Myocyte (in vitro differentiated cells): ENCODE results near the gene SCGN. TPM values are rescaled to one million over a fixed set of nuclear protein-coding genes. Genes with fewer than 3 reads are reported as not detected.
A peak's percentile ranks its signal among the peaks of the same experiment; 100 is the strongest.

Experiments used
- DNase-seq: peaks from one replicate; pipeline ENCODE4 v3.0.0-alpha.2; 2012; ENCODE audit warnings: low read depth
- polyA plus RNA-seq: library from polyadenylated mRNA; unstranded; fragments of >200 nt; gene quantifications from one replicate; pipeline ENCODE4 v1.2.1, GENCODE V29; 2012; ENCODE audit warnings: missing spikeins
- total RNA-seq: library from RNA; depleted of rRNA; stranded (reverse); fragments of >200 nt; gene quantifications from 2 replicates; pipeline ENCODE4 v1.2.3, GENCODE V29; 2014

The SCGN gene, protein sequence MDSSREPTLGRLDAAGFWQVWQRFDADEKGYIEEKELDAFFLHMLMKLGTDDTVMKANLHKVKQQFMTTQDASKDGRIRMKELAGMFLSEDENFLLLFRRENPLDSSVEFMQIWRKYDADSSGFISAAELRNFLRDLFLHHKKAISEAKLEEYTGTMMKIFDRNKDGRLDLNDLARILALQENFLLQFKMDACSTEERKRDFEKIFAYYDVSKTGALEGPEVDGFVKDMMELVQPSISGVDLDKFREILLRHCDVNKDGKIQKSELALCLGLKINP
- total RNA-seq = 0.08 TPM in 1 of 2 replicates, not detected in the other
- 0.05 TPM for polyA plus RNA-seq

DNA sequence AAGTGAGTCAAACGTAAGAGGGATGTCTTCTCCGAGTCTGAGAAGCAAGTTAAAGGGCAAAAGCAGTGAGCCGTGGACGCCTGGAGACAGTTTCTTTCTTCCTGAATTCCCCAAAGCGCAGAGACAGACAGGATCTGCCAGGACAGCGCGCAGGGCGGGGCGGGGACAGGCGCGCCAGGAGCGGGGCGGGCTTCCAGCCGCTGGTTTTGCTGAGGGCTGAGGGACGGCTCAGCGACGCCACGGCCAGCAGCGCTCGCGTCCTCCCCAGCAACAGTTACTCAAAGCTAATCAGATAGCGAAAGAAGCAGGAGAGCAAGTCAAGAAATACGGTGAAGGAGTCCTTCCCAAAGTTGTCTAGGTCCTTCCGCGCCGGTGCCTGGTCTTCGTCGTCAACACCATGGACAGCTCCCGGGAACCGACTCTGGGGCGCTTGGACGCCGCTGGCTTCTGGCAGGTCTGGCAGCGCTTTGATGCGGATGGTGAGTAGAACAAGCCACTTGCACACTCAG, at the start of gene SCGN:
Gene SCGN (plus strand): TSS at position 209 of the 509 bp plus-strand sequence. CDS start 189 bp downstream, at position 398.
- peak; percentile 65 for DNase-seq

DNA sequence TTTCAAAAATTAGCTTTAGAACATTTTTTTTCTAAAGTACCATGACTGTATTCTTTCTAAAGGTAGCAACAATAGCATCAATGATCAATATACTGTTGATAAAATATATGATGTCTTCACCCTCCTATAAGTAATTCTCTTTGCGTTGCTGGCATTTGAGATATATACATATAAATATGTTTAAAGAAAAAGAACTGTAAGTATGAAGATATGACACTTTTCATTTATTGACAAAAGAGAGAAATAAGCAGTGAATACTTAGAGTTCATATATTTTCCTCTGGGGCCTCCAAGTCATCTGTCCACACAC, 49.4 kb upstream of the SCGN start:
- no peak for DNase-seq

DNA sequence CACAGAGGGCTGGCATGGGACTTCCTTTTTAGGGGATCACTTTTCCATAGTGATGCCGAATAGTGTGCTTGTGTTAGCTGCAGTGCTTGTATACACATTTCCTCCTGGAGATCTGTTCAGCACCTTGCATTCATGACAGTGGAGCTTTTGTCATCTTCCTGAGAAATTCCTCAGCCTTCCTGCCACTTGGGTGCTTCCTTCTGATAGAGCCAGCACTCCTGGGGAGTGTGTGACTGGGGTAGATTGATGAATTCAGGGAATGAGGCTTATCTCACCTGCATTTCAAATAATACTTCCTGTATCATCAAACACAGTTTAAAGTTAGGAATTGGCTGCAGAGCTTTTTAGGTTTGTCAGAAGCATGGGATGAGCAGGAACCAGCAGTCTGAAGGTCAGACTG, 48.8 kb upstream of the SCGN start:
- no peak for DNase-seq

DNA sequence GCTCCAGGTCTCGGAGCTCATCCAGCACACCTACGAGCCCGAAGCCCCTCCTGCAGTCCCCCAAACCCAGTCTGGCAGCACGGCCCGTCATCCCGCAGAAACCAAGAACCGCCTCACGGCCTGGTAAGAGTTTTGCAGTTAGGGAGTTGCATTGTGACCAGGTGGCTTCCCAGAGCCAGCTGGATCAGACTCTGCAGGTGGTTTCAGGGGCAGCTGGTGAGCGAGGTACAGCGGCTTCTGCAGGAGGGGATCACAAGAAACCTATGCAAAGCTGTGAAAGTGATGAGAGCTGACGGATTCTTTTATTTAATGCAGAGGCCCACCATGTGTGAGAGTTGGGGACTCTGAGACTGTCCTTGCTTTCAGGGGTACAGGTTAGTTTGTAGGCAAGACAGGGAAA, 45.9 kb upstream of the SCGN start:
- DNase-seq = no peak

DNA sequence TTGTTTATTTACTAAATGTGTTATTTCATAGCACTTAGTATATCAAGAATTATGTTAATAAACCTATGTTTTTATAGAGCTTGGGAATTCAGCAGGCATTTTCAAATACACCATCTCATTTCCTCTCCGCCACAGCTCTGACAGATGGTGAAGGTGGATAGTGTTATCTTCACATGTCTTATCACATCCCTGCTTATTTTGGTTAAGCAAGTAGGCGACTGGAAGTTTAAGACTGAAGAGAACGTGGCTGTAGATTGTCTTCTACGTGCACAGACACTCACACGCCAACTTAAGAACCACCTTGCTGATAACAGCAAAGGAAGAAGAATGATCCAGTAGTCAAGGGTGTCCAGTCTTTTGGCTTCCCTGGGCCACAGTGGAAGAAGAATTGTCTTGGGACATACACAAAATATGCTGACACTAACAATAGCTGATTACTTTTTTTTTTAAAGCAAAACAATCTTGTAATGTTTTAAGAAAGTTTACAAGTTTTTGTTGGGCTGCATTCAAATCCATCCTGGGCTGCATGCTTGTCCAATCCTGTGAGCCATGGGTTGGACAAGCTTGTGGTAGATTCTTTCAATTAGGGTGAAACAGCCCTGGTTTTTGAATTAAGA, 43.3 kb upstream of the SCGN start:
- DNase-seq = no peak

DNA sequence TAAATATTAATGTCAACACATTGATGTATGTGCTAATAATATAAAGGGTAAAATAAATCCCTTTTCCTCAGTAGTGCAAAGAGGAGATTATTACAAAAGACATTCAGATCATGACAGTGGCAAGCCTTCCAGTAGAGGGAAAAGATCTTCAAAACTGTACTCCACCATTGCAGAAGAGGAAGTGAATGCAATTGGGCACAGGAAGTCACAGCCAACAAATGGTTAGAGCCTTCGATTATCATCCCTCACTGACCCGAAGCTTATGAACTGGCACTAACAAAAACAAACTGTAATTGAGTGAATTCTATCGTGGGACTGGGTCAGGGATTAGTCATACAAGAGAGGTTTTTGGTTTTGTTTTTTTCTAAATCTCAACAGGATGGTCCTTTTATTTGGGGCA, 39.3 kb upstream of the SCGN start:
- no peak for DNase-seq

DNA sequence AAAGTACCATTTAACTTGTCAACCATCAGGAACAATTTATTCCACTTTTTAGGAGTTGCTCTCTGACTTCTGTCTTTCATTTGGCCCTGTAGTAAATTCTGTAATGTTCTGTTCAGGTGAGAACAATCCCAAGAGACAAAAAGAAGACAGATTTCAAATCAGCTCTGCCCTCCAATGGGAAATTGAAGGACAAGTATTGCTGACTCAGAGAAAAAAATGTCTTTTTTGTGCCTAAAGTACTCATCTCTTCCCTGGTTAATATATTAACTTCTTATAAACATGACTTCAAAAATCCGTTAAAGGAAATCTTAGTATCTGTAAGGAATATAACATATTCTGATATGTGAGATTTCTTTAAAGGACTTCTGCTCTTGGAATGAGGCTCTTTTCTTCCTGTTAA, 38.6 kb upstream of the SCGN start:
- no peak for DNase-seq

DNA sequence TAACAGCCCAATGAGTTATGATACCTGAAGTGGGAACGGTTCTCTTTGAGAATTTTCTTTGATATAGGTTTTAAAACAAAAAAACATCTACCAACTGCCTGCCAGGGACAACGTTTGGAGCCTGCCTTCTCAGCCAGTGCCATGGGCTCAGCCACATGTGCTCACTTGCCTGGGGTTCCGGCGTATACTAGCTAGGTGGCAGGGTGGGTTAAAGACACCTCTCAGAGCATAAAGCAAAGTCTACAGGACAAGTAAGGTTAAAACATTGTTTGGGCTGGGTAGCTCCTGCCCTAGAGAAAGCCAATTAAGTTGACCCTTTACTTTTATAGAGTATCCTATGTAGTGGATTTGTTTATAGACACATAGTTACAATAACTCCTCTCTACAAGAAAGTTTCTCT, 38.0 kb upstream of the SCGN start:
- no peak for DNase-seq

DNA sequence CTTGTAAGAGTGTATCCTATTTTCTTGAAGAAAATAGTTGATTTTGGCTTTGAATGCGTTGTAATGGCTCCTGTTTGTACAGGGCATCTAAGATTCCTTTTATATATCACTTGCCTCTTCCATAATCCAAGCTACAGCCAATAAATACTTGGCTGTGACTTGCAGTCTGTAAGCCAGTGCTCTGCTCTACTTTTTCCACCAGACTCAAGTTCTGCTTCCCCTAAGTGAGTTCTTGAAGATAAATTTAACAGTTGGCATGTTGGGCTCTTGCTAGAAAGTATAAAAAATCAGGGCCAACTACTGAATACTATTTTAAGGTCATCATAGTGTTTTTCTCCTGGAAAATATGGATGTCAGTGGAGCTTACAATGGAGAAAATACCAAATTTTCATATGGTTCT, 36.5 kb upstream of the SCGN start:
- DNase-seq = no peak

DNA sequence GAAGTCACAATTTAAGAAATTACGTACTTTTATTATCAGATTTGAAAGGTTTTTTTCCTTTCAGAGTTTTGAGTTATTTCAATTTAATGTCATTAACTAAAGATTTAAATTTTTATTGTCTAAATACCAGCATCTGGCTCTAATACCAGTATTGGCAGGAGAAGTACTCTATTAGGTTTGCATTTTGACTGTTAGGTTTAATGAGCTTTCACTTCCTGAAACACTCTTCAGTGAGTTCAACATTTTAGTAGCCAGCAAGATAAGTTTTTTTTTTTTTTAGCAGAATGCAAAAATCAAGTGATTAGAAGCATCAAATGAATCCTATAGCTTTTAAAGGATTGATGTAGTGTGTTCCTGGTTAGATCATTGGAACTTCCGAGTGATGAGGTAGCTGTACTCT, 34.0 kb upstream of the SCGN start:
- no peak for DNase-seq

DNA sequence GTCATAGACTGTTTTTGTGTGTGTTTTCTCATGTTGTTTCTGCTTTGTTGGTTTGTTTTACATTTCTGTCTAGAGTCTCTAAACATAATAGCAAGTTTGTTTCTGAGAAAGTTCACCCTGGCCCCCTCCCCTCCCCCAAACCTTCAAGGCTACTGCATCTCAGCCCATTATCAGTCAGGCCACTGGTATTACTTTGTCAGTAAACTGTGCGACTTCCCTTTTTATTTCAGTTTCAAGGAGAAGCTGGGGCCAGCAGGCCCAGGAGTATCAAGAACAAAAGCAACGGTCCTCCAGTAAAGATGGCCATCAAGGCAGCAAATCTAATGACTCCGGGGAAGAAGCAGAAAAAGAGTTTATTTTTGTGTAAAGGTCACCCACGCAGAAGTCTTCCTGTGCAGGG, 32.8 kb upstream of the SCGN start:
- no peak for DNase-seq

DNA sequence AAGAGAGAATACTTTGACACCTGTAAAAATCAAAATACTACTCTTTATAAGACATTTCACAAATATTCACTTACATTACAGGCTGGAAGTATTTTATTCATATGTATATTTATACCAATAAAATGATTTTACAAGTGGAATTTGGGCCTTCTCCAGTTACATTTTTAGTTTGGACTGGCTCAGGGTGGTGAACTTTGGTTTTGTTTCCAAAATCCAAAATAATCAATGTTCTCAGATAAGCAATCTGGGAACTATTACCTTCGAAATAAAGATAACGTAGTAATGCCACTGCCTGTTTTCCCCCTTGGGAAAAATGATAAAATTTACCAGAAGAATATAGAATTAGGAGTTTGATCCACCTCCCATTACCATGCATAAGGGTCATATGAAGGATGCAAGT, 31.6 kb upstream of the SCGN start:
- no peak for DNase-seq

DNA sequence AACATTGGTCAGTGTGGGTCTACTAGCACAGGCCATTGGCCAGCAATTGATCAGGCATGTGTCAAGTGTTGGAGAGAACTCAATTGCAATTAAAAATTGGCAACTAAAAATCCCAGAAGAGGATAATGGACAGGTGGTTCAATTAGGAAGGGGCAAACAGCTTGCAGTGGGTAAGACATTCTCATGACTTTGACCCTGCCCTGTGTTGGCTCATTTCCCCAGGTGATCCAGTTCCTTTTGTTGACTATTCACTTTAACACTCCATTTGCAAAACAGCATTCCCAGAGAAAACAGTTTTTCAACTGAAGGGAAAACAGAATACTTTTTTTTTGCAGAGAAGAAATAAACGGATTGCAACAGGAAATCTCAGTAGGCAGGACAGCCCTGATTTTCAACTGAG, 28.9 kb upstream of the SCGN start:
- no peak for DNase-seq

DNA sequence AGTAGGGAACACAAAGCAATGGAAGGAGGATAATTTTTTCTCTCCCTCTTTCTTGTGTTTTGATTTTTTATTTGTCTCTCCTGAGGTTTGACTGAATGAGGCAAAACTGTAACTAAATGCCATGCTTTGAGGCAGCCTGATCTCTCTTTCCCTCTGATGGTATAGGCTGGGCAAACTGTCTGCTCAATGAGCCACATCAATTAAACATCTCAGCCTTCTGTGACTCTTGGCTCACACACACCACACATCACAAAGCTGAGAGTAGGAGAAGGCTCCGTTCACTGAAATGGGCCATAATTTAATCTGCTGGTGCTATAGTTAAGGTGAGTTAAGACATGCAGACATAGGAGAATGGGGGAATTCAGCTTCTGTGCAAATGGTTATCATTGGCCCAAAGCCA, 28.1 kb upstream of the SCGN start:
- no peak for DNase-seq

DNA sequence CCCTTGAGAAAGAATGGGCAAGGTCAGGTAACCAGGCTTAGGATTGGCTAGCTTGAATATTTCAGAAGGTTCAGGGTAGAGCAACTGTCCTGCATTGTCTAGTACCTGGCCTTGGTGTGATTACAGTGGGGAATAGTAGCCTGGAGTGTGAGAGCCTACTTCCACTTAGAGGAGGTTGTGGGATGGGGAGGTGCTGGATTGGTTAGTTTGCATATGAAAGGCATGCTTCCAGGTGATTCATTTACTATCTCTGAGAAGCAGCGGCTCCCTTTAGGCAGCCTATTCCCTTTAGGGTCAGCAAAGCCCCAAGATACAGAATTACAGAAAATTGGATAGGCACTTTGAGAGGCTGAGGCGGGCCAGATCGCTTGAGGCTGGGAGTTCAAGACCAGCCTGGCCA, 25.0 kb upstream of the SCGN start:
- no peak for DNase-seq

DNA sequence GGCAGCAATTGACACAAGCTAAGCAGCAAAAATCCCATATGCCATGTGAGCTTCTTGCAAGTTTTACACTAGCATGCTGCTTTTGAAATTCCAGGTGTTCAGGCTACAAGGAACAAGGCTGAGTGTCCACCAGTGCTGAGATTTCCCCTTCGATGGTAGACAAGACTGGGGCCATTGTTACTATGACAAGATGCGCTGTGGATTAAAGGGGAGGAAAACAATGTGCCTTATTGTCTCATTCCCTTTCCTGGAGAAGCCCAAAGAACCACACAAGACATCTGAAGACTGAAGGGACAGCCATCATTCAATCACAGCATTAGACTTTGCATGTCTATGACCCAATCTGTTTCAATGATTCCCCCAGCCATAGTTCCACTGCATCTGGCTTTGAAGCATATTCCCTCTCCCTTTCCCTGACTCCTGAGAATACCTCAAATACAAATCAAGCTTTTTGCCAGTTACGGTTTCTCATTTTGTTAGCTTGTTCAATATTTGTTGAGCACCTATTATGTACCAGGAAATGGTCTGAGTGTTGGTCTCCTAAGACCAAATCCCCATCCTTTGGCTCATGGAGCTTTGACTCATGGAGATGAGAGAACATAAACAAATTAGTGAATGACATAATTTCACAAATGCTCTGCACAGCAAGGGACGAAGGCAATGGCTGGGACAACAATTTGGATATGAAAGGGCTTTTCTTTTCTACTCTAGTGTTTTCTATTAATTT, 23.4 kb upstream of the SCGN start:
- DNase-seq = no peak

DNA sequence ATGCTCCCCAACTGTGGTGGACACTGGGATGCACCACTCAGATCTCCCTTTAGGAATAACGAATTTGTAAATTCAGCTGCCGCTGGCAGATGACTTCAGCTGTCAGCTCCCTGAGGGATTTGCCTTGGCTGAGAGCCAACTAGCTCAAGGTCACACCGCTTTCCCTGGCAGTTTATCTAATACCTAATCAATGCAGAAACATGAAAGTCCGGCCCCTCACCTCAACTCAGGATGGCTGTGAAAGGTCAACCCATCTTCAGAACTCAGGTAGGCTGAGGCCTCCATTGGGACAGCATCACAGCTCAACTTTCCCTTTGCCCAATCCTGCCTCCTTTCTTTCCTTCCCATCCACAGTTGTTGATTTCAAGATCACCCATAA, 22.8 kb upstream of the SCGN start:
- peak; percentile 48 for DNase-seq

DNA sequence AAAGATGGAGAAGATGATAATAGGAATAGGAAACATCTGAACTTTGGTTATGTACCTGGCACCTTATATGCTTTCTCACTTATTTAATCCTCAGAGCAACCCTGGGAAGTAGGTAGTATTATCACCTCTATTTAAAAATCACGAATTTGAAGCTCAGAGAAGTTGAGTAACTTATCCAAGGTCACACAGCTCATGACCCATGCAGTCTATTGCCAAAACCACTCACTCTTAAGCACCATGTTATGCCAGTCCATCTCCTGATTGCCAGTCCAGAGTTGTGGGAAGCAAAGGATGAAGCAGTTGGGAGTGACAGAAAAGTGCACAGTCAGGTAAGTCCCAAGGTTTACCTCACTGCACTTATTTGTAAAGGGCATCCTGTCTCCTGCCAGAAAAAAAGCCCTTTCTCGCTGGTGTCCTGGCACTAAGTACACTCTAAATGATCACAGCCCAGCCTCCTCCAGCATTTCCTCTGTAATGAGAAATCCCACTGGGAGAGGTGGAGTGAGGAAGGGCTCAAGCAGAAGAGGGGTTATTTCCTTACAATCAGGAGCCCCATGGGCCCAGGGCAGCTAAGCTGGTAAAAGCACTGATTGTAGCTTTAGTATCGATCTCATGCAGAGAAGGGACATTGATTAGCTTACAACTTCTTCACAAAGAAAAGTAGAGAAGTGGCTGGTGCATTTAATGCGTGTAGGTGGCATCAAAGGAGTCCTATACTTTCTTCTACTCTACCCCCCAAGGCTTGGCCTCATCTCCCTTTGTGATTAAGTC, 21.3 kb upstream of the SCGN start:
- no peak for DNase-seq

DNA sequence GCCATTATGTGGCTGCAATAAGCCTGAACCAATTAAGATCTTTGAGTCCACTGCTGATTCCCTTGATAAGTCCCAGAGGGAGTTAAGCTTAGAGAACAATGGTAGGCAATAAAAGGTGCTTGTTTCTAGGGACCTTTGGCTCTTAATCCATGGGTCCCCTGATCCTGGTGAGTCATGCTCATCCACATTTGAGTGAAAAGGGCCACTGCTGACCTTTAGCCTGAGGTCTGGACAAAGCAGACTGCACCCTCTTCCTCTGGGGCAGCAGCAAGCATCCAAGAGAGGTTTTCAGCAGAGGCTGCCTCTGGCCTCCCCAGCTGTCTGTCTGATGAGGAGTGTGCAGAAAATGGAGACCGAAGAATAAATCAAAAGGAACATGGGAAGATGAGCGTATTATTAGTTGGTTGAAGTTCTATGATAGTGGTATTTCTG, 16.1 kb upstream of the SCGN start:
- DNase-seq = no peak

DNA sequence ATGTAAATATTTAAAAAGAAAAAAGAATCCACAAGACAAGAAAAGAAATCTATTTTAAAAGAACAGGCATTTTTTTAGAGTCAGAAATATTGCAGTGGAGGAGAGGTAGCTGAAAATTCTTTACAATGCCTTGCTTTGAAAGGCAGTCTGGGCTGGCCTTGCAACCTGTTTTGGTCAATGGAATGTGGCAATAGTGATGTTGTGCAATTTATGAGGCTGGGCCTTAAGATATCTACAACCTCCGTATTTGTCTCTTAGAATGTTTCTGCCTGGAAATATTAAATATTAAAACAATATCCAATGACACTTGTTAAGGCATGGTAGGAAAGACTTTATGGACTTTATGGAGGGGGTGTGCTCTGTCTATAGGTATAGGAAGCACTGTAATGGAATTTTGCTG, 14.8 kb upstream of the SCGN start:
- DNase-seq = no peak

DNA sequence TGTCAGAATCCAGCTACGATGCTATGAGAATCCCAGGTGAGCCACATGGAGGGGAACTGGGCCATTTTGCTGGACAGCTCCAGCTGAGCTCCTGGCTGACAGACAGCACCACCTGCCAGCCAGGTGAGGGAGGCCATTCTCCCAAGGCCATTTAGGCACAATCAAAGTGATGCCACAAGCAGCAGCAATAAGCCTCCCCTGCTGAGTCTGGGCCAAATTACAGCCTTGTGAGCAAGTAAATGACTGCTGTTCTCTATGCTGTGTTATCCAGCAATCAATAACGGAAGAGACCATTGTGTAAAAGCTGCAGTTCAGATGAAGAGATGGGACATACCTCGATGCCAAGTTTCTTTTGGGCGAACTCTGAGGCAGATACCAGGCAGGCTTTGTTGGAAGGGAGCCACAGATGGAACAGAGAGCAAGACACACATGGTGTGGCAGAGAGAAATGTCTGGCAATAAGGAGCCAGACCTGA, 14.0 kb upstream of the SCGN start:
- DNase-seq = no peak

DNA sequence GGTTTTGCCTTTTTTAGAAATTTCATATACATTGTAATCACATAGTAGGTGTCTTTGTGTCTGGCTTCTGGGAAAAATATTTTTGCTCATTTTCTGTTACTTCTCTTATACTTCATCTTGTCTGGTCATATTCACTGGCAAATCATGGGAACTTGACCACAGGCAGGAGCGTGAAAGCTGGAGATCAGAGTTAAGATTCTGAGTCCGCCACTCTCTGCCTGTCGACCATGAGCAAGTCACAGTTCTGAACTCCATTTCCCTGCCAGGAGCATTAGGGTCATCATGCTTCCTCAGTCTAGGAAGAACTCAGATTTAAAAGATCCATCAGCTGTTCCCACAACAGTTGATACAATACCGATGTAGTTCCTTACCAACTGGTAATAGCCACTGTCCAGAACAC, 12.4 kb upstream of the SCGN start:
- DNase-seq = peak; percentile 32
